Temporal lobe (tissue), 1 donor: ENCODE results near the gene IL13. TPM values are rescaled to one million over a fixed set of nuclear protein-coding genes. Genes with fewer than 3 reads are reported as not detected.

ENCODE experiments used
- total RNA-seq: library from RNA; depleted of rRNA; stranded (reverse); fragments of >200 nt; gene quantifications from one replicate; pipeline ENCODE4 v1.2.3, GENCODE V29; 2014

IL13 gene
- total RNA-seq, 1 donor from 2014 or later: not detected

Other genes with a start within 250 kb of the IL13 start
- 0.74 TPM for gene IRF1, start 167.4 kb upstream of the IL13 start, total RNA-seq
- gene IL5, start 114.7 kb upstream of the IL13 start, total RNA-seq: not detected
- 39.8 TPM for gene RAD50, start 101.2 kb upstream of the IL13 start, total RNA-seq
- not detected for gene IL4, start 15.8 kb downstream of the IL13 start, total RNA-seq
- gene KIF3A, start 79.4 kb downstream of the IL13 start, total RNA-seq: 75.0 TPM
- under 0.01 TPM for gene CCNI2, start 89.3 kb downstream of the IL13 start, total RNA-seq
- 27.3 TPM for gene SEPTIN8, start 119.1 kb downstream of the IL13 start, total RNA-seq
- gene SOWAHA, start 155.1 kb downstream of the IL13 start, total RNA-seq: 4.7 TPM
- gene SHROOM1, start 172.5 kb downstream of the IL13 start, total RNA-seq: 2.2 TPM
- 0.98 TPM for gene GDF9, start 208.3 kb downstream of the IL13 start, total RNA-seq
- 76.2 TPM for gene UQCRQ, start 208.5 kb downstream of the IL13 start, total RNA-seq
- 0.74 TPM for gene LEAP2, start 215.5 kb downstream of the IL13 start, total RNA-seq